H1 (cell line): ENCODE data around the gene ECPAS. TPM values are rescaled to one million over a fixed set of nuclear protein-coding genes. Genes with fewer than 3 reads are reported as not detected.

Experiments used
- ASH2L ChIP-seq: fragments of 200-600, 300-600 bp; sonication (generic); IDR thresholded peaks from one replicate; pipeline ENCODE4 v1.7.1; 2017; ENCODE audit warnings: low read length
- ATF3 ChIP-seq: IDR thresholded peaks from 2 replicates; pipeline ENCODE4 v1.6.1; 2011; ENCODE audit warnings: low read depth, mild to moderate bottlenecking, low read length; ENCODE audit not compliant: insufficient read depth
- BRCA1 ChIP-seq: IDR thresholded peaks from 2 replicates; pipeline ENCODE4 v1.6.1; 2012; ENCODE audit warnings: low read depth, low read length, improper control_type of control experiment
- CBX8 ChIP-seq: fragments of 300-800, 300-1000 bp; sonication (generic); IDR thresholded peaks from 2 replicates; pipeline ENCODE4 v1.7.1; 2016; ENCODE audit warnings: low read depth, low read length, borderline replicate concordance
- CHD1 ChIP-seq: IDR thresholded peaks from 2 replicates; pipeline ENCODE4 v1.6.1; 2012; ENCODE audit warnings: low read depth, low read length, improper control_type of control experiment
- CHD2 ChIP-seq: IDR thresholded peaks from 2 replicates; pipeline ENCODE4 v1.6.1; 2012; ENCODE audit warnings: low read length, improper control_type of control experiment
- EP300 ChIP-seq, 2 experiments: IDR thresholded peaks; 1 replicate in 1 of 2; 2 replicates in 1 of 2; pipeline ENCODE4 v1.6.1; 2011 to 2012; ENCODE audit warnings: low read depth in 2 of 2, low read length in 2 of 2, mild to moderate bottlenecking in 2 of 2, borderline replicate concordance in 1 of 2, inconsistent platforms in 1 of 2, moderate library complexity in 1 of 2
- EZH2 ChIP-seq: fragments of 200-600 bp; sonication (generic); IDR thresholded peaks from 2 replicates; pipeline ENCODE4 v1.7.1; 2012; ENCODE audit warnings: low read depth, mild to moderate bottlenecking, moderate library complexity, low read length, inconsistent platforms; ENCODE audit not compliant: severe bottlenecking
- FOSL1 ChIP-seq: IDR thresholded peaks from 2 replicates; pipeline ENCODE4 v1.6.1; 2011; ENCODE audit warnings: mild to moderate bottlenecking, low read depth, low read length, moderate library complexity; ENCODE audit not compliant: insufficient read depth
- HDAC2 ChIP-seq, 2 experiments: fragments of 300-600 bp in 1 of 2; sonication (generic) in 1 of 2; IDR thresholded peaks; 2 replicates each; pipeline ENCODE4 v1.6.1; 2011 to 2012; ENCODE audit warnings: low read depth in 2 of 2, low read length in 2 of 2, mild to moderate bottlenecking in 2 of 2, moderate library complexity in 2 of 2, borderline replicate concordance in 1 of 2, inconsistent platforms in 1 of 2
- MAX ChIP-seq: IDR thresholded peaks from 2 replicates; pipeline ENCODE4 v1.6.1; 2012; ENCODE audit warnings: inconsistent platforms
- NRF1 ChIP-seq: IDR thresholded peaks from 2 replicates; pipeline ENCODE4 v1.6.1; 2011; ENCODE audit warnings: mild to moderate bottlenecking, low read depth, low read length, improper control_type of control experiment
- POU5F1 ChIP-seq: IDR thresholded peaks from 2 replicates; pipeline ENCODE4 v1.6.1; 2011; ENCODE audit warnings: low read depth, mild to moderate bottlenecking, low read length, moderate library complexity
- RXRA ChIP-seq: IDR thresholded peaks from 2 replicates; pipeline ENCODE4 v1.6.1; 2011; ENCODE audit warnings: low read depth, mild to moderate bottlenecking, low read length, moderate library complexity; ENCODE audit not compliant: insufficient read depth
- SAP30 ChIP-seq: fragments of 300-600 bp; sonication (generic); IDR thresholded peaks from 2 replicates; pipeline ENCODE4 v1.7.1; 2012; ENCODE audit warnings: low read length, moderate library complexity, mild to moderate bottlenecking, inconsistent platforms; ENCODE audit not compliant: insufficient read depth, insufficient replicate concordance
- SIRT6 ChIP-seq: IDR thresholded peaks from one replicate; pipeline ENCODE4 v1.7.1; 2012; ENCODE audit warnings: low read length, inconsistent platforms
- SRF ChIP-seq: IDR thresholded peaks from 2 replicates; pipeline ENCODE4 v1.6.1; 2011; ENCODE audit warnings: mild to moderate bottlenecking, low read depth, low read length, moderate library complexity
- TAF7 ChIP-seq: optimal IDR thresholded peaks from 2 replicates; pipeline ENCODE3; 2011; ENCODE audit warnings: low read depth, mild to moderate bottlenecking, inconsistent platforms, low read length, moderate library complexity, borderline replicate concordance
- TEAD4 ChIP-seq: IDR thresholded peaks from 2 replicates; pipeline ENCODE4 v1.6.1; 2012; ENCODE audit warnings: low read depth, low read length, inconsistent platforms, mixed read lengths
- YY1 ChIP-seq: IDR thresholded peaks from 2 replicates; pipeline ENCODE4 v1.6.1; 2011; ENCODE audit warnings: low read depth, mild to moderate bottlenecking, low read length
- polyA plus RNA-seq, 7 experiments: library from polyadenylated mRNA; depleted of rRNA in 3 of 7; stranded (reverse) in 5 of 7; unstranded in 2 of 7; fragments of >200 nt in 5 of 7; fragments of 200-250 nt in 2 of 7; gene quantifications; 1 replicate in 5 of 7; 2 replicates in 1 of 7; 4 replicates in 1 of 7; pipeline versions ENCODE4 v1.2.1 to v1.2.3, GENCODE V29; 2011 to 2013; ENCODE audit warnings: missing spikeins in 2 of 7, mixed read lengths in 2 of 7
- total RNA-seq: library from RNA; stranded (reverse); fragmentation: NEBNext Ultra II Directional; extraction: Animal tissue kit (Norgen Biotek cat#: 25700); gene quantifications from 2 replicates; pipeline ENCODE4 v1.2.1, GENCODE V29; 2021
- TF ChIP-seq, protein P1 (sequence below): IDR thresholded peaks from 2 replicates; pipeline ENCODE4 v1.6.1; 2012; ENCODE audit warnings: inconsistent platforms

Gene ECPAS
- total and polyA plus RNA-seq, 2 of the 8 experiments (the other 6 are each of a cell fraction or from before 2014, with no cell fraction given): 20.9 to 131 TPM

GRCh38 chr9:111529787-111530186 lies 45.6 kb upstream of the ECPAS start (continued):
- no peak for TF ChIP-seq CBX8
- no peak for TF ChIP-seq RXRA
- TF ChIP-seq EZH2: no peak
- TF ChIP-seq CHD1: no peak
- TF ChIP-seq BRCA1: no peak
- TF ChIP-seq NRF1: no peak
- TF ChIP-seq FOSL1: no peak
- TF ChIP-seq MAX: no peak
- TF ChIP-seq EP300 (IDR thresholded peaks at IDR 0.05; ENCODE audit: borderline replicate concordance in 1 of 2, low read depth in 2 of 2, low read length in 2 of 2): peak in 1 of 2 experiments; percentile 74; a peak in 1 of 3 replicates
- TF ChIP-seq POU5F1: peak; percentile 53; the same call in 1 of the 2 replicates
- TF ChIP-seq HDAC2 (IDR thresholded peaks at IDR 0.05; ENCODE audit: borderline replicate concordance in 1 of 2, low read depth in 2 of 2, low read length in 2 of 2): 0 out of 4 replicates have a peak, but pooled peaks of 1 of the 2 experiments have one; percentile 11
- no peak for TF ChIP-seq SRF
- no peak for TF ChIP-seq YY1
- TF ChIP-seq, protein P1, sequence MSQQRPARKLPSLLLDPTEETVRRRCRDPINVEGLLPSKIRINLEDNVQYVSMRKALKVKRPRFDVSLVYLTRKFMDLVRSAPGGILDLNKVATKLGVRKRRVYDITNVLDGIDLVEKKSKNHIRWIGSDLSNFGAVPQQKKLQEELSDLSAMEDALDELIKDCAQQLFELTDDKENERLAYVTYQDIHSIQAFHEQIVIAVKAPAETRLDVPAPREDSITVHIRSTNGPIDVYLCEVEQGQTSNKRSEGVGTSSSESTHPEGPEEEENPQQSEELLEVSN: no peak
- no peak for TF ChIP-seq TEAD4
- no peak for TF ChIP-seq CHD2
- TF ChIP-seq ASH2L: peak; percentile 10
- TF ChIP-seq TAF7: no peak
- peak; percentile 48 for TF ChIP-seq SAP30
- TF ChIP-seq ATF3: no peak
- no peak for TF ChIP-seq SIRT6
